ENCODE measurements around the gene AP3S1.
"Not testable (repeated sequence)": the region's sequence is repeated elsewhere in the genome, so short reads cannot be mapped to it uniquely, and the experiment has no call there.

The AP3S1 gene

DNA sequence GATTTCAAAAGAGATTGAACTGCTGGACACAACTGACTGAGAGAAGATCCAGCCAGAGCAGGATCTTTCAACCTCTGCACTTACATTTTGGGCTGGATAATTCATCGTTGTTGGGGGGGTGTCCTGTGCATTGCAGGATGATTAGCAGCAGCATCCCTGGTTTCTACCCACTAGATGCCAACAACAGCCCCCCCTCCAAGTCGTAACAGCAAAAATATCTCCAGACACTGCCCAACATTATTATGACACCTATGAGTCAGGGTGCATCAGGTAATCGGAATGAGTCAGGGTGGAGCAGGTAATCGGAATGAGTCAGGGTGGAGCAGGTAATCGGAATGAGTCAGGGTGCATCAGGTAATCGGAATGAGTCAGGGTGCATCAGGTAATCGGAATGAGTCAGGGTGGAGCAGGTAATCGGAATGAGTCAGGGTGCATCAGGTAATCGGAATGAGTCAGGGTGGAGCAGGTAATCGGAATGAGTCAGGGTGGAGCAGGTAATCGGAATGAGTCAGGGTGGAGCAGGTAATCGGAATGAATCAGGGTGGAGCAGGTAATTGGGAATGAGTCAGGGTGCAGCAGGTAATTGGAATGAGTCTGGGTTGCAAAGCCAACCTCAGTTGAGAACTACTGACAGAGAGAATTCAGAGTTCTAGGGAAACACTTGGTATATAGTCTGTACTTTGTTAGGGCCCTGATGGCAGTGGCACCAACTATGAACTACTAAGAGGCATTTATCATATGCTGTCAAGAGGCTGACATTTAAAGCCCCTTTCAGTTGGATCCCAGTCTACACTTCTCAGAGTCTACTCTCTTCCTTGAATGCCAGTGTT is 87.1 kb downstream of the AP3S1 start:
- H3K27ac ChIP-seq (ENCODE audit: low read length); H3K36me3 ChIP-seq (ENCODE audit: insufficient read depth, low read depth, low read length); H3K4me1 ChIP-seq (ENCODE audit: insufficient read depth, low read length); H3K27me3 ChIP-seq (ENCODE audit: insufficient read depth, low read length); H3K4me3 ChIP-seq (ENCODE audit: low read length); H3K9me3 ChIP-seq (ENCODE audit: insufficient read depth, low read depth, low read length); H3K9ac ChIP-seq (ENCODE audit: low read depth, low read length): not testable (repeated sequence)

DNA sequence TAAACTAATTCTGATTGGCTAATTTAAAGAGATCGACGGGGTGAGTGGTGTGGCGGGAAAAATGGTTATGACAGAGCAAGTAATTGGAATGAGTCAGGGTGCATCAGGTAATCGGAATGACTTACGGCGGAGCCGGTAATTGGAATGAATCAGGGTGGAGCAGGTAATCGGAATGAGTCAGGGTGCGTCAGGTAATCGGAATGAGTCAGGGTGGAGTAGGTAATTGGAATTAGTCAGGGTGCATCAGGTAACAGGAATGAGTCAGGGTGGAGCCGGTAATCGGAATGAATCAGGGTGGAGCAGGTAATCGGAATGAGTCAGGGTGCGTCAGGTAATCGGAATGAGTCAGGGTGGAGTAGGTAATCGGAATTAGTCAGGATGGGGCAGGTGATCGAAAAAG is 88.4 kb downstream of the AP3S1 start:
- H3K27ac ChIP-seq (ENCODE audit: low read length); H3K27me3 ChIP-seq (ENCODE audit: insufficient read depth, low read length); H3K4me3 ChIP-seq (ENCODE audit: low read length); H3K9me3 ChIP-seq (ENCODE audit: insufficient read depth, low read depth, low read length); H3K9ac ChIP-seq (ENCODE audit: low read depth, low read length); H3K4me1 ChIP-seq (ENCODE audit: insufficient read depth, low read length); H3K36me3 ChIP-seq (ENCODE audit: insufficient read depth, low read depth, low read length): not testable (repeated sequence)

DNA sequence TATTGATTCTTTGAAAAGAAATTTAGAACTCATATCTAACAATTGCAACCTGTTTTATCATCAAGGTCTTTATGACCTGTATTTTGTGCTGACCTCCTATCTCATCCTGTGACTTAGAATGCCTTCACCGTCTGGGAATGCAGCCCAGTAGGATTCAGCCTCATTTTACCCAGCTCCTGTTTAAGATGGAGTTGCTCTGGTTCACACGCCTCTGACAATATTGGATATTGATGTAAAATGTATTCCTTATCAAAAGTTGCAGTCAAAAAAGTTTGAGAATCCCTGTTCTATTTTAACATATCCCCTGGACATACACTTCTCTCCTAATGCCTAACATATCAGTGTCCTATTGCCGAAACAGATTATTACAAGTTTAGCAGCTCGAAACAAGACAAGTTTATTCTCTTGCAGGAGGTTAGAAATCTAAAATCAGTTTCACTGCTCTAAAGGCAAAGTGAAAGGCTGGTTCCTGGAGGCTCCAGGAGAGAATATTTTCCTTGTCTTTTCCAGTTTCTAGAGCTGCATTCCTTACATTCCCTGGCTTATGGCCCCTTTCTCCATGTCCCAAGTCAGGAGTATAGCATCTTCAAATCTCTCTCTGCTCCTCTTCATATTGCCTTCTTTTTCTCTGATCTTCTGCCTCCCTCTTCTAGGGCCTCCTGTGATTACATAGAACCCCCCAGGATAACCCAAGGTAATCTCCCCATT is 89.0 kb downstream of the AP3S1 start:
- H3K27ac ChIP-seq (ENCODE audit: low read length), result no peak overlapping the region
- H3K27me3 ChIP-seq (ENCODE audit: insufficient read depth, low read length), result no peaks in the 10 kb centered on the region
- no peak overlapping the region for H3K4me3 ChIP-seq (ENCODE audit: low read length)
- H3K9ac ChIP-seq (ENCODE audit: low read depth, low read length), result no peak overlapping the region
- no peaks in the 10 kb centered on the region for H3K9me3 ChIP-seq (ENCODE audit: insufficient read depth, low read depth, low read length)
- H3K36me3 ChIP-seq (ENCODE audit: insufficient read depth, low read depth, low read length), result no peaks in the 10 kb centered on the region
- peaks cover 7% of the 10 kb centered on the region; the same call in 1 of the 2 replicates for H3K4me1 ChIP-seq (ENCODE audit: insufficient read depth, low read length)

DNA sequence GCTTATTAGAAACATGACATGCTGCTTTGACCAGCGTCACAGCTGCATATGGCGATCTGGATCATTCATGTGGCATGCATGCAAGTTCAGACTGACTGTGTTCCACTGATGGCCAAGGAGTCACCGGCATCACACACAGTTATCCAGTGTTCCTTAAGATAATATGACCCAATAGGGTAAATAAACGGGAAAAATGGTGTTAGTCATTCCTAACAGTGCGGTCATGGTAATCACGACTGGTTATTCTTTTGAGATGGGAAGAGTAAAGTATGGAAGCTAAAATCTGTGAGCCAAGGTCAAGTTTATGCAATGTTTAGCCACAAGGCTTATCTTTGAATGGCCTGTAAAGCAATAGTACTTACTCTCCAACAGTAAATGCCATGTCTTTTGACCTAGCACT is 91.3 kb downstream of the AP3S1 start:
- Histone ChIP-seq H3K9ac (ENCODE audit: low read depth, low read length) (no peak overlapping the region), H3K27me3 (ENCODE audit: insufficient read depth, low read length) (no peaks in the 10 kb centered on the region), H3K4me1 (ENCODE audit: insufficient read depth, low read length) (peaks cover 7% of the 10 kb centered on the region; the same call in 1 of the 2 replicates), H3K4me3 (ENCODE audit: low read length) (no peak overlapping the region), H3K9me3 (ENCODE audit: insufficient read depth, low read depth, low read length) (no peaks in the 10 kb centered on the region), H3K36me3 (ENCODE audit: insufficient read depth, low read depth, low read length) (no peaks in the 10 kb centered on the region), H3K27ac (ENCODE audit: low read length) (no peak overlapping the region)

DNA sequence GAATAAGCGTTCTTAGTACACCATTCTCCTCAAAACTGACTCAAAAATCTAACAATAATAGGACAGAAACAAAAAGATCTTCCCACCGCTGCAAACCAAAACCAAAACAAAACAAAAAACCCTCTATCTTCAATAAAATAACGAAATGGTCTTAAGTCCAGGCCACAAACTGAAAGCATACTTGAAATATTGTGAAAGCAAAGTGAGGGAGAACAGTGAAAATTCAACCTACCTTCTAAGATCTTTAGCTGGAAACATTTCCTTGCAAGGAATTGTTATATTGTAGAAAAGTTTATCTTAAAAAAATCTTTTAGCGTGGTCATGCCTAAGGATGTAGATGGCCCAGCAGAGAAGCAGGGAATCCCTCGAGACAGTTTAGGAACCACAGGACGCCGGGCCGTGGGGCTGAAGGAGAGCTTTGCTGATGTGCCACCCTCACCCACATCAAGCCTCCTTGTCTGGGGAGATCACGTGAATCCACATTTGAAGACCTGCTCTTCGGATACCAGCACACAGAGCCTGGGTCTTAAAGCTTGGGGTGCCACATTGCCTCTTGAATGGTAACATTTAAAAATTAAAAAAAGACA is 92.7 kb downstream of the AP3S1 start:
- H3K36me3 ChIP-seq (ENCODE audit: insufficient read depth, low read depth, low read length), result no peaks in the 10 kb centered on the region
- H3K9ac ChIP-seq (ENCODE audit: low read depth, low read length), result no peak overlapping the region
- H3K9me3 ChIP-seq (ENCODE audit: insufficient read depth, low read depth, low read length), result no peaks in the 10 kb centered on the region
- no peak overlapping the region for H3K27ac ChIP-seq (ENCODE audit: low read length)
- H3K4me1 ChIP-seq (ENCODE audit: insufficient read depth, low read length), result peaks cover 15% of the 10 kb centered on the region
- no peaks in the 10 kb centered on the region for H3K27me3 ChIP-seq (ENCODE audit: insufficient read depth, low read length)
- no peak overlapping the region for H3K4me3 ChIP-seq (ENCODE audit: low read length)

DNA sequence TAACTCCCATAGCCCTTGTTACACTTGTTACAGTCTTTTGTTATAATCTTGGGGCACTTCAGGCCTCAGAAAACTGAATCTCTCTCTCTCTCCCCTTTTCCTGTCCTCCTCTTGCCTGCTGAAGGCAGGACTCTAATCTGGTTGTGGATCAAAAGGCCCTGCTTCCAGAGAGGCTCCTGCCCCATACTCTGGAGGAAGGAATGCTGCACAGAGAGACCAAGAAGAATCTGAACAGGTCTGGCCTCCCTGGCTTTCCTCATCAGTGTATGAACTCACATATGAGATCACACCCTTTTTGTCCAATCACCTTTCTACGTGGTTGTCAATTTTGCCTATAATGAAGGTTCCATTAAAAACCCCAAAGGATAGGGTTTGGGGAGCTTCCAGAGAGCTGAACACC is 94.3 kb downstream of the AP3S1 start:
- H3K36me3 ChIP-seq (ENCODE audit: insufficient read depth, low read depth, low read length), result no peaks in the 10 kb centered on the region
- H3K4me3 ChIP-seq (ENCODE audit: low read length), result no peak overlapping the region
- no peak overlapping the region for H3K9ac ChIP-seq (ENCODE audit: low read depth, low read length)
- no peak overlapping the region for H3K27ac ChIP-seq (ENCODE audit: low read length)
- peaks cover 15% of the 10 kb centered on the region for H3K4me1 ChIP-seq (ENCODE audit: insufficient read depth, low read length)
- H3K9me3 ChIP-seq (ENCODE audit: insufficient read depth, low read depth, low read length), result no peaks in the 10 kb centered on the region
- H3K27me3 ChIP-seq (ENCODE audit: insufficient read depth, low read length), result no peaks in the 10 kb centered on the region

DNA sequence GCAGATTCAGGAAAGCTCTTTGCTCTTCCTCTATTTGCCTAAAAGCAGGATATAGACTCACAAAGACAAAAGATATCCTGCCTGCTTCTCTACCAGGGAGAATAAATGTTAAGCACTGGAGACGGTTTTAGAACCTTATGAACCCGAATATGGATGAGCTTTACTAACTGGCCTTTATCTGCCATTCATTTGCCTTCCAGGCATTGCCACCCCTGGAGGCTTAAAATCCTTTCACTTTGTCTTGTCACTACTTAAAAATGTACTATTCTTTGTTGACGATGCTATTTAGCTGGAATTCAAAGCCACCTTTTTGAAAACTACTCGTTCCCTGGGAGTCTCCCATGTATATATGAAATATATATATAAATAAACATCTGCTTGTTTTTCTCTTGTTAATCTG is 97.3 kb downstream of the AP3S1 start:
- peaks cover 11% of the 10 kb centered on the region for H3K4me1 ChIP-seq (ENCODE audit: insufficient read depth, low read length)
- no peaks in the 10 kb centered on the region for H3K36me3 ChIP-seq (ENCODE audit: insufficient read depth, low read depth, low read length)
- H3K27ac ChIP-seq (ENCODE audit: low read length), result no peak overlapping the region
- H3K4me3 ChIP-seq (ENCODE audit: low read length), result no peak overlapping the region
- no peaks in the 10 kb centered on the region for H3K9me3 ChIP-seq (ENCODE audit: insufficient read depth, low read depth, low read length)
- no peak overlapping the region for H3K9ac ChIP-seq (ENCODE audit: low read depth, low read length)
- no peaks in the 10 kb centered on the region for H3K27me3 ChIP-seq (ENCODE audit: insufficient read depth, low read length)

DNA sequence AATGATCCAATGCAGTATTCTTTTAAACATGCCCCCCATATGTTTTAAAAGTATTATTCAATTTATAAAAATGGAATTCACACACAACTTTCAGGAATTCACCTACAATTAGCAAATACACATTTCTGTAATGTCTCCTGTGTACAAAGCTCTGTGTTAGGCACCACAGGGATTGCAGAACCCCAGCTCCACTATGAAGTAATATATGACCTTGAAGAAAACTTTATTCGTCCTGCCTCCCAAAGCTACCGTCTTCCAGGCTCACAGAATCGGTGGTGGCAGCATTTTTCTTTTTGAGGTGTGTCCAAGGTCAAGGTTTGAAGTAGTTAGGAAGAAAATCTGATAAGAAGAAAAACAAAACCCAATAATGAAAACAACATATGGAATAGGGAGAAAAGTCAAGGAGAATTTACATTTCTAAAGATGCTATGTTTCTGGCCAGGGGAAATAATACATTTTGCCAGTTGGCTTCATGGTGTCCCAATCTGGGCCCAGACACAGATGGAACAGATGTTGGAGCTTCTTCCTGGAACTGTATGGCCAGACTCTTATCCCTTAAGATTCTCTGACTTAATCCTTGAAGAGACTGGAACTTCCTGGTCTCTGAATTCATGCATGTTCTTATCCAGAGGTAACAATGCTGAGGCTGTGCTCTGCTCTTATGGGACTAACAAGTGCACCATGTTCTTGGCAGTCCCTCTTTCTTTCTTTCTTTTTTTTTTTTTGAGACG is 98.5 kb downstream of the AP3S1 start:
- no peaks in the 10 kb centered on the region for H3K9me3 ChIP-seq (ENCODE audit: insufficient read depth, low read depth, low read length)
- no peaks in the 10 kb centered on the region for H3K27me3 ChIP-seq (ENCODE audit: insufficient read depth, low read length)
- no peak overlapping the region for H3K4me3 ChIP-seq (ENCODE audit: low read length)
- no peak overlapping the region for H3K9ac ChIP-seq (ENCODE audit: low read depth, low read length)
- no peak overlapping the region for H3K27ac ChIP-seq (ENCODE audit: low read length)
- H3K36me3 ChIP-seq (ENCODE audit: insufficient read depth, low read depth, low read length), result no peaks in the 10 kb centered on the region
- H3K4me1 ChIP-seq (ENCODE audit: insufficient read depth, low read length), result peaks cover 11% of the 10 kb centered on the region

DNA sequence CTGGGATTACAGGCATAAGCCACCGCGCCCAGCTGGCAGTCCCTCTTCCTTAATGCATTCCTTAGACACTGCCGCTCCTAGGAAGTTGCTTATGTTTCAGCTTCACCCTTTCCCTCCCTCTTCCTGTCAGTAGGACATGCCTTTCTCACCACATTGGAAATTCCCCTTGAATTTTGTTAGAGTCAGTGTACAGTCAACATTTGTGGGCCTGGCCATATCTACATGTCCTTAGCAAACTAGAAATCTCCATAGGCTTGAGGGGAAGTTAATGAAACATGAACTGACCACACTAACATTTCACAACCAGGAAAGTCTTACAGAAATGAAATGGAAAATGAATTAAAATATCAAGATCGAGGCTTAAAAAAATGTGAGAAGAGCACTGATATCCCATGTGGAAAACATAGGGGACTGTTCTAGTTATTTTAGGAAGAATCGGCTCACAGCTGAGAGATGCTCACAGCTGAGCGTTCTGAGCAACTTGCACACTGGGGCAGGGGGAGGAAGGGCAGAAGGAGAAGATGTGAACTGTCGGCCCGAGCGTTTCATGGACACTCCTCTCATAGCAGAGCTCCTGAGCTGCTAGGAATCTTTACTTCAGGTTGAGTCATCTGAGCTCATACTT is 99.4 kb downstream of the AP3S1 start:
- no peaks in the 10 kb centered on the region for H3K9me3 ChIP-seq (ENCODE audit: insufficient read depth, low read depth, low read length)
- H3K9ac ChIP-seq (ENCODE audit: low read depth, low read length), result no peak overlapping the region
- no peaks in the 10 kb centered on the region for H3K36me3 ChIP-seq (ENCODE audit: insufficient read depth, low read depth, low read length)
- no peak overlapping the region for H3K4me3 ChIP-seq (ENCODE audit: low read length)
- H3K4me1 ChIP-seq (ENCODE audit: insufficient read depth, low read length), result peaks cover 11% of the 10 kb centered on the region
- H3K27ac ChIP-seq (ENCODE audit: low read length), result no peak overlapping the region
- no peaks in the 10 kb centered on the region for H3K27me3 ChIP-seq (ENCODE audit: insufficient read depth, low read length)

DNA sequence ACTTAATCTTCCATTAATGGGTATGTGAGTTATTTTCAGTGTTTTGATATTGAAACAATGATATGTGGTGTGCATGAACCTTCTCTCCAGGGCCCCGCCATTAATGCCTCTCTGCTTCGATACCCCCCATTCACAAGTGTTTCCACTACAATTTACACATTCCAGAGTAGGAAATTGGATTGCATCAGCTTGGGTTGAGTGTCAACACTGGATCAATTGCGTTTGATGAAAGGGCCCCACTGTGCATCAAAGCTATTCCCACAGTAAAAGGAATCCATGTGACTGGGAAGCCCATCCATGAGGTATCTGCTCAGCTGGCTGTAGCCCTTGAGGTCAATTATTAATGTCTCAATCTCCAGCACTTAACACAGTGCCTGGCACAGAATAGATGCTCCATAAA is 102.8 kb downstream of the AP3S1 start:
- Histone ChIP-seq H3K4me3 (ENCODE audit: low read length) (no peak overlapping the region), H3K27ac (ENCODE audit: low read length) (no peak overlapping the region), H3K9me3 (ENCODE audit: insufficient read depth, low read depth, low read length) (no peaks in the 10 kb centered on the region), H3K9ac (ENCODE audit: low read depth, low read length) (no peak overlapping the region), H3K36me3 (ENCODE audit: insufficient read depth, low read depth, low read length) (no peaks in the 10 kb centered on the region), H3K4me1 (ENCODE audit: insufficient read depth, low read length) (peaks cover 2% of the 10 kb centered on the region; the same call in 1 of the 2 replicates), H3K27me3 (ENCODE audit: insufficient read depth, low read length) (no peaks in the 10 kb centered on the region)

DNA sequence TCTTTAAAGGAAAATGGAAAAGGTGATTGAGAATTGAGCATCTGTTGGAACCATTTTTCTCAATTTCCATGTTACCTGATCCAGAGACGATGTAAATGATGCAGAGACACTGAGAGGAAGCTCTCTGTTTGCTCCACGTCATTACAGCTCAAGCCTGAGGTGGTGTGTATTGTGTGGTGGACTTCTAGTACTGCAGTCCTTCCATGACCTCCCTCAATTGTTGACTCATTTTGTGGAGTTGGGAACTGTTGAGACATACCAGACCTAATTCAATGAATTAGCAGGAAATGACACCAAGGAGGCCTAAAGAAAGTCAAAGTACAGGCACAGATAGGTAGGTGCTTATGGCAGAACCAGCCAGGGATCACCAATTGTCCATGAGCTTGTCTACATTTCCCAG is 104.9 kb downstream of the AP3S1 start:
- no peak overlapping the region for H3K4me3 ChIP-seq (ENCODE audit: low read length)
- H3K27me3 ChIP-seq (ENCODE audit: insufficient read depth, low read length), result no peaks in the 10 kb centered on the region
- no peaks in the 10 kb centered on the region for H3K36me3 ChIP-seq (ENCODE audit: insufficient read depth, low read depth, low read length)
- no peaks in the 10 kb centered on the region for H3K4me1 ChIP-seq (ENCODE audit: insufficient read depth, low read length)
- no peaks in the 10 kb centered on the region for H3K9me3 ChIP-seq (ENCODE audit: insufficient read depth, low read depth, low read length)
- no peak overlapping the region for H3K9ac ChIP-seq (ENCODE audit: low read depth, low read length)
- no peak overlapping the region for H3K27ac ChIP-seq (ENCODE audit: low read length)

Measured in iPS-20b (cell line).